Erythroblast (primary cell): ENCODE results near the gene GUCY2F.

Experiments used
- GATA1 ChIP-seq: IDR thresholded peaks from 2 replicates; pipeline ENCODE4 v1.6.1; 2011; ENCODE audit warnings: low read depth, mild to moderate bottlenecking, control low read depth, low read length, moderate library complexity
- POLR2A ChIP-seq: IDR thresholded peaks from 2 replicates; pipeline ENCODE4 v1.6.1; 2011; ENCODE audit warnings: mild to moderate bottlenecking, low read length

DNA sequence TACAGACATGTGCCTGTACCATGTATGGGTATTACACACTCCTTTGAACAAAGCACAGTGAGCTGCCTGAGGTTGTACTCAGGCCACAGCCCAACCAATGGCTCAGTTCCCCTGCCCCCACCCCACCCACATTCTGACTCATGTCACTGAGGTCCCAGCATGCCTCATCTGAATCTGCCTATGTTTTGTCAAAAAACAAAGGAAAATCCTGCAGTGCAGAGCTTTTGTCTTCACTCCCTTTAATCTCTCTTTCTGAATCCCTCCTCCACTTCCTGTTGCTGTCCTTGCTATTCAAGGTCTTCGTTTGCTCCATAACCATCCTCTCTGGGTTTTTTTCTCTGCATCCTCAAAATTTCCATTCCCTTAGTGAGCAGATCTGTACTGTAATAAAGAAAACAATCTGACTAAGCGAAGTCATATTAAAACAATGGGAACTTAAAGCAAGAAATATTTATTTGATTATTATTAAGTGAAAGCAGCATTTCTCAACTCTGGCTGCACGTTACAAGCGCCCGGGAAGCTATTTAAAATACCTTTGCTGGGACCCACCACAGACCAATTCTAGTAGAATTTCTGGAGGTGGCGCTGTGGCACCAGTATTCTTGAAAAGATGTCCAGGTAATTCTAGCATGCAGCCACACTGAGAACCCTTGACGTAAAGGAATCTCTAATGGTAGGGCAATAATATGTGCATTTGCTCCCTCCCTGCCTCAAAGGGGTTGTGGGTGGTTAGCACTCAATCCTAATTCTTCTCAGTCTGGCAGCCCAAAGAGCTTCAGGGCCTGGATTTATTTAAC lies 8.7 kb downstream of the GUCY2F start:
- no peak for TF ChIP-seq POLR2A
- TF ChIP-seq GATA1 = no peak
